Measurements from ENCODE around the gene HS1BP3. TPM values are rescaled to one million over a fixed set of nuclear protein-coding genes. Genes with fewer than 3 reads are reported as not detected.

Gene HS1BP3
- total and polyA plus RNA-seq, 9 of the 15 experiments (the other 6 are each of a cell fraction or from before 2014, with no cell fraction given): 0.41 to 8.3 (median 5.9) TPM

GRCh38 chr2:20578895-20579825 is 71.7 kb downstream of the HS1BP3 start (continued):
- no peak for TF ChIP-seq ZNF551 (CRISPR knock-in tag; IDR thresholded peaks at IDR 0.05)
- TF ChIP-seq NFXL1 (CRISPR knock-in tag; IDR thresholded peaks at IDR 0.05): peak; percentile 39
- TF ChIP-seq KLF1 (tag; IDR thresholded peaks at IDR 0.05): peak; percentile 39; the same call in 1 of the 2 replicates
- peak in 1 of 2 experiments; percentile 80; a peak in 2 of 4 replicates for TF ChIP-seq RCOR1 (IDR thresholded peaks at IDR 0.05; ENCODE audit: borderline replicate concordance in 1 of 2, low read depth in 2 of 2, low read length in 2 of 2)
- peak; percentile 88 for TF ChIP-seq SMARCC2 (IDR thresholded peaks at IDR 0.05; ENCODE audit: low read depth)
- no peak for TF ChIP-seq SREBF2 (CRISPR knock-in tag; IDR thresholded peaks at IDR 0.05)
- peak; percentile 64; the same call in 1 of the 2 replicates for TF ChIP-seq ZNF449 (CRISPR knock-in tag; IDR thresholded peaks at IDR 0.05)
- peak; percentile 89 for TF ChIP-seq MAFG (tag; conservative IDR thresholded peaks at IDR 0.05)
- TF ChIP-seq ZNF561 (CRISPR knock-in tag; conservative IDR thresholded peaks at IDR 0.05): no peak; the same call in 1 of the 2 replicates
- TF ChIP-seq ATF1 (CRISPR knock-in tag; IDR thresholded peaks at IDR 0.05): no peak
- TF ChIP-seq ATF1 (tag; IDR thresholded peaks at IDR 0.05): peak; percentile 58
- TF ChIP-seq ATF7 (IDR thresholded peaks at IDR 0.05): peak; percentile 96
- TF ChIP-seq ZNF318 (IDR thresholded peaks at IDR 0.05; ENCODE audit: borderline replicate concordance in 1 of 2, low read depth in 1 of 2): peak in 1 of 2 experiments; percentile 72; a peak in 2 of 4 replicates
- TF ChIP-seq MAX (CRISPR knock-in tag; IDR thresholded peaks at IDR 0.05): peak; percentile 94
- TF ChIP-seq NRF1 (conservative IDR thresholded peaks at IDR 0.05 in 1 of 2, IDR thresholded peaks at IDR 0.05 in 1 of 2): no peak
- TF ChIP-seq PKNOX1 (IDR thresholded peaks at IDR 0.05): peak; percentile 57; the same call in 1 of the 2 replicates
